Measurements from ENCODE around the gene METTL22. TPM values are rescaled to one million over a fixed set of nuclear protein-coding genes. Genes with fewer than 3 reads are reported as not detected.

The METTL22 gene
- total and polyA plus RNA-seq, 4 donors: 6.5 to 17.9 (median 14.4) TPM

- no peaks in the 10 kb centered on the region for H3K9me3 ChIP-seq (ENCODE audit: control insufficient read depth in 4 of 4, low read length in 3 of 4)
- peaks cover 0 to 12% (median 3%) of the 10 kb centered on the region in 4 donors for H3K27me3 ChIP-seq (ENCODE audit: control insufficient read depth in 4 of 4, insufficient read depth in 4 of 4, low read length in 3 of 4)
- no peaks in the 10 kb centered on the region for H3K36me3 ChIP-seq (ENCODE audit: control insufficient read depth in 4 of 4, insufficient read depth in 3 of 4, low read depth in 1 of 4, low read length in 3 of 4)
- peaks cover 0 to 15% (median 6%) of the 10 kb centered on the region in 4 donors for H3K4me1 ChIP-seq (ENCODE audit: control insufficient read depth in 4 of 4, insufficient read depth in 4 of 4, low read length in 3 of 4)
- TF ChIP-seq CTCF (IDR thresholded peaks at IDR 0.05; ENCODE audit: low read depth, low read length, missing input control) (no peak), TAF1 (conservative IDR thresholded peaks at IDR 0.05) (no peak), REST (IDR thresholded peaks at IDR 0.05) (no peak), NR2F2 (IDR thresholded peaks at IDR 0.05) (no peak), EGR1 (IDR thresholded peaks at IDR 0.05; ENCODE audit: low read depth in 2 of 2) (no peak), FOXA1 (IDR thresholded peaks at IDR 0.05) (no peak), SP1 (IDR thresholded peaks at IDR 0.05) (no peak), RAD21 (IDR thresholded peaks at IDR 0.05) (no peak), JUND (IDR thresholded peaks at IDR 0.05) (no peak)
- H3K9ac ChIP-seq (ENCODE audit: low read depth in 1 of 2, low read length in 2 of 2): no peak overlapping the region
- DNase-seq (ENCODE audit: low spot score): no peak
- H3K4me3 ChIP-seq (ENCODE audit: low read depth in 1 of 3, low read length in 3 of 3): no peak overlapping the region
- 10% methylated on average over 9 of the region's 9 CpGs for WGBS
- no peak overlapping the region for H3K27ac ChIP-seq (ENCODE audit: low read depth in 1 of 2, low read length in 2 of 2)
These were observed 32.8 kb upstream of the METTL22 start for GRCh38 chr16:8588682-8589056.

- WGBS: 3% methylated on average over 64 of the region's 64 CpGs
- DNase-seq (ENCODE audit: low spot score): no peak
- H3K9me3 ChIP-seq (ENCODE audit: control insufficient read depth in 4 of 4, low read length in 3 of 4): no peaks in the 10 kb centered on the region
- H3K9ac ChIP-seq (ENCODE audit: low read depth in 1 of 2, low read length in 2 of 2): no peak overlapping the region
- H3K36me3 ChIP-seq (ENCODE audit: control insufficient read depth in 4 of 4, insufficient read depth in 3 of 4, low read depth in 1 of 4, low read length in 3 of 4): no peaks in the 10 kb centered on the region
- peak overlapping the region in 1 of 3 donors; percentile 18 for H3K4me3 ChIP-seq (ENCODE audit: low read depth in 1 of 3, low read length in 3 of 3)
- H3K4me1 ChIP-seq (ENCODE audit: control insufficient read depth in 4 of 4, insufficient read depth in 4 of 4, low read length in 3 of 4): peaks cover 0 to 15% (median 6%) of the 10 kb centered on the region in 4 donors
- H3K27ac ChIP-seq (ENCODE audit: low read depth in 1 of 2, low read length in 2 of 2): no peak overlapping the region
- peaks cover 0 to 12% (median 3%) of the 10 kb centered on the region in 4 donors for H3K27me3 ChIP-seq (ENCODE audit: control insufficient read depth in 4 of 4, insufficient read depth in 4 of 4, low read length in 3 of 4)
- TF ChIP-seq RXRA (IDR thresholded peaks at IDR 0.05): no peak
- no peak for TF ChIP-seq FOXA1 (IDR thresholded peaks at IDR 0.05)
- TF ChIP-seq ATF3 (IDR thresholded peaks at IDR 0.05): no peak
- TF ChIP-seq NR2F2 (IDR thresholded peaks at IDR 0.05): no peak
- TF ChIP-seq YY1 (IDR thresholded peaks at IDR 0.05): no peak
- no peak for TF ChIP-seq REST (IDR thresholded peaks at IDR 0.05)
- TF ChIP-seq HNF4G (IDR thresholded peaks at IDR 0.05): no peak
- TF ChIP-seq ZBTB33 (IDR thresholded peaks at IDR 0.05): no peak
- no peak for TF ChIP-seq RAD21 (IDR thresholded peaks at IDR 0.05)
- TF ChIP-seq EGR1 (IDR thresholded peaks at IDR 0.05; ENCODE audit: low read depth in 2 of 2): no peak
- no peak for TF ChIP-seq TAF1 (conservative IDR thresholded peaks at IDR 0.05)
- TF ChIP-seq SP1 (IDR thresholded peaks at IDR 0.05): no peak
- TF ChIP-seq HNF4A (conservative IDR thresholded peaks at IDR 0.05): no peak
- TF ChIP-seq JUND (IDR thresholded peaks at IDR 0.05): no peak
- no peak for TF ChIP-seq MAX (IDR thresholded peaks at IDR 0.05)
- TF ChIP-seq GABPA (IDR thresholded peaks at IDR 0.05 in 1 of 2, conservative IDR thresholded peaks at IDR 0.05 in 1 of 2): no peak
These were observed 32.2 kb upstream of the METTL22 start for GRCh38 chr16:8589057-8589899.

Data from liver (tissue), 9 donors.